ENCODE results near the gene MBNL2.

MBNL2 gene

GRCh38 chr13:97263160-97263559 lies 41.0 kb downstream of the MBNL2 start:
- Histone ChIP-seq H4K20me1 (ENCODE audit: control insufficient read depth, insufficient read depth, low read depth, low read length) (no peaks in the 10 kb centered on the region), H3K9me3 (ENCODE audit: control insufficient read depth, insufficient read depth, low read length) (no peaks in the 10 kb centered on the region), H3K4me2 (ENCODE audit: low read length) (no peak overlapping the region), H3F3A (ENCODE audit: control insufficient read depth, insufficient read depth) (no peaks in the 10 kb centered on the region), H3K4me1 (ENCODE audit: control insufficient read depth, low read length) (peaks cover 7% of the 10 kb centered on the region), H3K9me2 (replicated peaks; ENCODE audit: control insufficient read depth, low read length) (no peaks in the 10 kb centered on the region), H3K4me3 (ENCODE audit: low read length) (no peak overlapping the region), H3K79me2 (ENCODE audit: control insufficient read depth, low read length) (no peaks in the 10 kb centered on the region), H3K27ac (ENCODE audit: low read depth, low read length) (no peak overlapping the region), H3K36me3 (ENCODE audit: control insufficient read depth, low read length) (no peaks in the 10 kb centered on the region), H3K27me3 (ENCODE audit: control insufficient read depth, low read length) (no peaks in the 10 kb centered on the region)
- TF ChIP-seq CTCF (IDR thresholded peaks at IDR 0.05; ENCODE audit: low read depth, low read length, poor library complexity, severe bottlenecking) (no peak), EZH2phosphoT487 (IDR thresholded peaks at IDR 0.05; ENCODE audit: borderline replicate concordance, low read length) (no peak)

GRCh38 chr13:97264663-97265062 lies 42.5 kb downstream of the MBNL2 start:
- no peaks in the 10 kb centered on the region for H3K9me2 ChIP-seq (replicated peaks; ENCODE audit: control insufficient read depth, low read length)
- H3K4me1 ChIP-seq (ENCODE audit: control insufficient read depth, low read length): peaks cover 7% of the 10 kb centered on the region
- no peaks in the 10 kb centered on the region for H3F3A ChIP-seq (ENCODE audit: control insufficient read depth, insufficient read depth)
- no peaks in the 10 kb centered on the region for H3K9me3 ChIP-seq (ENCODE audit: control insufficient read depth, insufficient read depth, low read length)
- TF ChIP-seq CTCF (IDR thresholded peaks at IDR 0.05; ENCODE audit: low read depth, low read length, poor library complexity, severe bottlenecking) (no peak), EZH2phosphoT487 (IDR thresholded peaks at IDR 0.05; ENCODE audit: borderline replicate concordance, low read length) (no peak)
- H3K4me2 ChIP-seq (ENCODE audit: low read length): no peak overlapping the region
- H3K27me3 ChIP-seq (ENCODE audit: control insufficient read depth, low read length): no peaks in the 10 kb centered on the region
- H4K20me1 ChIP-seq (ENCODE audit: control insufficient read depth, insufficient read depth, low read depth, low read length): no peaks in the 10 kb centered on the region
- H3K4me3 ChIP-seq (ENCODE audit: low read length): no peak overlapping the region
- no peaks in the 10 kb centered on the region for H3K79me2 ChIP-seq (ENCODE audit: control insufficient read depth, low read length)
- H3K27ac ChIP-seq (ENCODE audit: low read depth, low read length): no peak overlapping the region
- H3K36me3 ChIP-seq (ENCODE audit: control insufficient read depth, low read length): no peaks in the 10 kb centered on the region

- TF ChIP-seq EZH2phosphoT487 (IDR thresholded peaks at IDR 0.05; ENCODE audit: borderline replicate concordance, low read length) (no peak), CTCF (IDR thresholded peaks at IDR 0.05; ENCODE audit: low read depth, low read length, poor library complexity, severe bottlenecking) (no peak)
- Histone ChIP-seq H3K27me3 (ENCODE audit: control insufficient read depth, low read length) (no peaks in the 10 kb centered on the region), H4K20me1 (ENCODE audit: control insufficient read depth, insufficient read depth, low read depth, low read length) (no peaks in the 10 kb centered on the region), H3K27ac (ENCODE audit: low read depth, low read length) (no peak overlapping the region), H3K4me3 (ENCODE audit: low read length) (no peak overlapping the region), H3K36me3 (ENCODE audit: control insufficient read depth, low read length) (no peaks in the 10 kb centered on the region), H3K4me2 (ENCODE audit: low read length) (no peak overlapping the region), H3K9me2 (replicated peaks; ENCODE audit: control insufficient read depth, low read length) (no peaks in the 10 kb centered on the region), H3F3A (ENCODE audit: control insufficient read depth, insufficient read depth) (no peaks in the 10 kb centered on the region), H3K9me3 (ENCODE audit: control insufficient read depth, insufficient read depth, low read length) (no peaks in the 10 kb centered on the region), H3K79me2 (ENCODE audit: control insufficient read depth, low read length) (no peaks in the 10 kb centered on the region), H3K4me1 (ENCODE audit: control insufficient read depth, low read length) (peaks cover 5% of the 10 kb centered on the region)
Measured at GRCh38 chr13:97266332-97266731, 44.2 kb downstream of the MBNL2 start.

All from DOHH2 (cell line).